H9 (cell line): ENCODE results near the gene PDHX. TPM values are rescaled to one million over a fixed set of nuclear protein-coding genes. Genes with fewer than 3 reads are reported as not detected.

ENCODE experiments used
- DNase-seq: peaks from one replicate; pipeline ENCODE4 v3.0.0-alpha.2; 2017
- H2AFZ ChIP-seq: one replicate; pipeline ENCODE4 v1.6.1; 2013; ENCODE audit warnings: mild to moderate bottlenecking, low read length, control low read depth, moderate library complexity
- H2AK5ac ChIP-seq: 2 replicates; pipeline ENCODE4 v1.6.1; 2013; ENCODE audit warnings: low read length, control low read depth, mixed read lengths; ENCODE audit not compliant: insufficient read length
- H2BK120ac ChIP-seq: one replicate; pipeline ENCODE4 v1.6.1; 2013; ENCODE audit warnings: low read depth, mild to moderate bottlenecking, low read length, control low read depth, inconsistent platforms; ENCODE audit not compliant: poor library complexity, severe bottlenecking
- H2BK12ac ChIP-seq: 2 replicates; pipeline ENCODE4 v1.6.1; 2013; ENCODE audit warnings: low read length, control low read depth, mixed read lengths, low read depth; ENCODE audit not compliant: insufficient read length
- H2BK15ac ChIP-seq: 2 replicates; pipeline ENCODE4 v1.6.1; 2013; ENCODE audit warnings: low read depth, low read length, control low read depth
- H2BK20ac ChIP-seq: one replicate; pipeline ENCODE4 v1.6.1; 2013; ENCODE audit warnings: low read depth, mild to moderate bottlenecking, low read length, control low read depth, inconsistent platforms; ENCODE audit not compliant: poor library complexity, severe bottlenecking
- H2BK5ac ChIP-seq: 2 replicates; pipeline ENCODE4 v1.6.1; 2013; ENCODE audit warnings: low read length, control low read depth, mixed read lengths; ENCODE audit not compliant: insufficient read length
- H3K14ac ChIP-seq: 2 replicates; pipeline ENCODE4 v1.6.1; 2013; ENCODE audit warnings: low read length, control low read depth; ENCODE audit not compliant: insufficient read depth
- H3K18ac ChIP-seq: 2 replicates; pipeline ENCODE4 v1.6.1; 2013; ENCODE audit warnings: low read depth, mild to moderate bottlenecking, mixed read lengths, low read length, control low read depth; ENCODE audit not compliant: insufficient read length
- H3K23ac ChIP-seq: 2 replicates; pipeline ENCODE4 v1.6.1; 2013; ENCODE audit warnings: low read length, control low read depth, mixed read lengths, low read depth; ENCODE audit not compliant: insufficient read length
- H3K23me2 ChIP-seq: 2 replicates; pipeline ENCODE4 v1.6.1; 2013; ENCODE audit warnings: low read depth, mild to moderate bottlenecking, mixed read lengths, low read length, control low read depth; ENCODE audit not compliant: insufficient read length, poor library complexity, severe bottlenecking
- H3K27ac ChIP-seq: 2 replicates; pipeline ENCODE4 v1.5.1; 2013; ENCODE audit warnings: low read length, control low read depth, mixed read lengths, low read depth; ENCODE audit not compliant: insufficient read length
- H3K27me3 ChIP-seq: 2 replicates; pipeline ENCODE4 v1.6.1; 2013; ENCODE audit warnings: low read length, control low read depth, inconsistent platforms; ENCODE audit not compliant: insufficient read depth
- H3K4ac ChIP-seq: 2 replicates; pipeline ENCODE4 v1.6.1; 2013; ENCODE audit warnings: low read depth, mild to moderate bottlenecking, control low read depth, inconsistent platforms, low read length, moderate library complexity
- H3K4me1 ChIP-seq: 2 replicates; pipeline ENCODE4 v1.6.1; 2013; ENCODE audit warnings: low read length, control low read depth, inconsistent platforms; ENCODE audit not compliant: insufficient read depth
- H3K4me2 ChIP-seq: 2 replicates; pipeline ENCODE4 v1.6.1; 2013; ENCODE audit warnings: low read length, control low read depth, mixed read lengths; ENCODE audit not compliant: insufficient read length, insufficient read depth
- H3K56ac ChIP-seq: 2 replicates; pipeline ENCODE4 v1.6.1; 2013; ENCODE audit warnings: low read depth, mild to moderate bottlenecking, mixed read lengths, low read length, control low read depth; ENCODE audit not compliant: insufficient read length
- H3K79me1 ChIP-seq: 2 replicates; pipeline ENCODE4 v1.6.1; 2013; ENCODE audit warnings: low read depth, mild to moderate bottlenecking, moderate library complexity, low read length, control low read depth, inconsistent platforms; ENCODE audit not compliant: insufficient read depth, poor library complexity, severe bottlenecking
- H3K79me2 ChIP-seq: 2 replicates; pipeline ENCODE4 v1.6.1; 2013; ENCODE audit warnings: low read length, control low read depth, inconsistent platforms; ENCODE audit not compliant: insufficient read depth
- H3K9ac ChIP-seq: 2 replicates; pipeline ENCODE4 v1.6.1; 2013; ENCODE audit warnings: low read length, control low read depth, mixed read lengths; ENCODE audit not compliant: insufficient read length; ENCODE audit errors: extremely low read depth
- H3K9me3 ChIP-seq: one replicate; pipeline ENCODE4 v1.6.1; 2013; ENCODE audit warnings: low read depth, low read length, inconsistent platforms; ENCODE audit not compliant: control insufficient read depth
- H3T11ph ChIP-seq: one replicate; pipeline ENCODE4 v1.6.1; 2013; ENCODE audit warnings: mild to moderate bottlenecking, low read length, control low read depth, inconsistent platforms
- H4K20me1 ChIP-seq: one replicate; pipeline ENCODE4 v1.6.1; 2013; ENCODE audit not compliant: control insufficient read depth, insufficient read length, insufficient read depth
- H4K5ac ChIP-seq: 2 replicates; pipeline ENCODE4 v1.6.1; 2013; ENCODE audit warnings: low read depth, mild to moderate bottlenecking, mixed read lengths, low read length, control low read depth; ENCODE audit not compliant: insufficient read length
- H4K8ac ChIP-seq: replicated peaks from 2 replicates; pipeline ENCODE4 v1.6.1; 2013; ENCODE audit warnings: low read length, control low read depth, mixed read lengths, low read depth; ENCODE audit not compliant: insufficient read length
- H4K91ac ChIP-seq: 2 replicates; pipeline ENCODE4 v1.6.1; 2013; ENCODE audit warnings: low read depth, mild to moderate bottlenecking, moderate library complexity, mixed read lengths, low read length, control low read depth; ENCODE audit not compliant: insufficient read length
- H3K27ac Mint-ChIP-seq, 3 experiments: 2 replicates in 2 of 3; 3 replicates in 1 of 3; pipeline ENCODE4 v1.8.0; 2020 to 2021; ENCODE audit warnings: mixed read lengths in 3 of 3, mild to moderate bottlenecking in 1 of 3, moderate library complexity in 1 of 3
- H3K27me3 Mint-ChIP-seq: 2 replicates; pipeline ENCODE4 v1.8.0; 2021; ENCODE audit warnings: low read depth, mild to moderate bottlenecking, moderate library complexity, mixed read lengths
- H3K36me3 Mint-ChIP-seq, 3 experiments: 2 replicates in 2 of 3; 3 replicates in 1 of 3; pipeline ENCODE4 v1.8.0; 2020 to 2021; ENCODE audit warnings: low read depth in 3 of 3, mixed read lengths in 3 of 3; ENCODE audit not compliant: insufficient read depth in 1 of 3
- H3K4me1 Mint-ChIP-seq, 2 experiments: 2 replicates each; pipeline ENCODE4 v1.8.0; 2020; ENCODE audit warnings: mixed read lengths in 2 of 2
- H3K4me3 Mint-ChIP-seq, 2 experiments: 2 replicates in 1 of 2; 3 replicates in 1 of 2; pipeline ENCODE4 v1.8.0; 2020 to 2021; ENCODE audit warnings: mild to moderate bottlenecking in 2 of 2, mixed read lengths in 2 of 2, moderate library complexity in 1 of 2
- H3K9me3 Mint-ChIP-seq, 2 experiments: 2 replicates in 1 of 2; 3 replicates in 1 of 2; pipeline ENCODE4 v1.8.0; 2020; ENCODE audit warnings: mild to moderate bottlenecking in 2 of 2, mixed read lengths in 2 of 2, moderate library complexity in 1 of 2
- WGBS: extraction: QIAGEN DNeasy Blood & Tissue Kit; methylation state at CpG from one replicate; pipeline ENCODE4 v1.1.7; 2013; ENCODE audit warnings: missing lambda C conversion rate, low lambda C conversion rate, mixed read lengths; ENCODE audit not compliant: insufficient read length; ENCODE audit errors: extremely low coverage; 5-methylcytosine and 5-hydroxymethylcytosine counted together
- total RNA-seq: library from RNA; stranded (reverse); gene quantifications from 2 replicates; pipeline ENCODE4 v1.2.1, GENCODE V29; 2021
- TF ChIP-seq, protein P1 (sequence below): fragments of 200-600 bp; sonication (generic); conservative IDR thresholded peaks from 3 replicates; pipeline ENCODE4 v1.8.0; 2021; ENCODE audit warnings: antibody characterized with exemption, mild to moderate bottlenecking

PDHX gene
- total RNA-seq, 1 experiment from 2014 or later, result 40.1 TPM

- Histone ChIP-seq H2BK12ac (no peak overlapping the region), H3K23me2 (no peaks in the 10 kb centered on the region), H2BK15ac (no peak overlapping the region), H3K79me1 (no peaks in the 10 kb centered on the region), H3K27ac (no peak overlapping the region), H2BK120ac (no peak overlapping the region), H3K4me2 (no peak overlapping the region), H3K23ac (no peak overlapping the region), H3K9me3 (no peaks in the 10 kb centered on the region), H4K91ac (no peak overlapping the region), H2AK5ac (no peak overlapping the region), H4K5ac (no peak overlapping the region), H3T11ph (no peak overlapping the region), H3K79me2 (no peaks in the 10 kb centered on the region; the same call in 1 of the 2 replicates), H4K8ac (no peak overlapping the region), H2AFZ (no peak overlapping the region), H2BK5ac (no peak overlapping the region), H3K4ac (no peak overlapping the region), H3K14ac (no peak overlapping the region), H3K4me1 (no peaks in the 10 kb centered on the region), H3K18ac (no peak overlapping the region), H4K20me1 (no peaks in the 10 kb centered on the region), H2BK20ac (no peak overlapping the region), H3K56ac (no peak overlapping the region), H3K27me3 (no peaks in the 10 kb centered on the region), H3K9ac (no peak overlapping the region)
- TF ChIP-seq, protein P1, sequence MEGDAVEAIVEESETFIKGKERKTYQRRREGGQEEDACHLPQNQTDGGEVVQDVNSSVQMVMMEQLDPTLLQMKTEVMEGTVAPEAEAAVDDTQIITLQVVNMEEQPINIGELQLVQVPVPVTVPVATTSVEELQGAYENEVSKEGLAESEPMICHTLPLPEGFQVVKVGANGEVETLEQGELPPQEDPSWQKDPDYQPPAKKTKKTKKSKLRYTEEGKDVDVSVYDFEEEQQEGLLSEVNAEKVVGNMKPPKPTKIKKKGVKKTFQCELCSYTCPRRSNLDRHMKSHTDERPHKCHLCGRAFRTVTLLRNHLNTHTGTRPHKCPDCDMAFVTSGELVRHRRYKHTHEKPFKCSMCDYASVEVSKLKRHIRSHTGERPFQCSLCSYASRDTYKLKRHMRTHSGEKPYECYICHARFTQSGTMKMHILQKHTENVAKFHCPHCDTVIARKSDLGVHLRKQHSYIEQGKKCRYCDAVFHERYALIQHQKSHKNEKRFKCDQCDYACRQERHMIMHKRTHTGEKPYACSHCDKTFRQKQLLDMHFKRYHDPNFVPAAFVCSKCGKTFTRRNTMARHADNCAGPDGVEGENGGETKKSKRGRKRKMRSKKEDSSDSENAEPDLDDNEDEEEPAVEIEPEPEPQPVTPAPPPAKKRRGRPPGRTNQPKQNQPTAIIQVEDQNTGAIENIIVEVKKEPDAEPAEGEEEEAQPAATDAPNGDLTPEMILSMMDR, result no peak
- WGBS, result no CpG with 5 or more reads among the region's 3 CpGs
- no peak for DNase-seq
- no peak overlapping the region for H3K4me3 Mint-ChIP-seq
- no peaks in the 10 kb centered on the region for H3K4me1 Mint-ChIP-seq
- peaks cover 2% of the 10 kb centered on the region; the same call in 1 of the 2 replicates for H3K27me3 Mint-ChIP-seq
- H3K9me3 Mint-ChIP-seq, result no peaks in the 10 kb centered on the region
- no peaks in the 10 kb centered on the region; a peak in 2 of 7 replicates for H3K36me3 Mint-ChIP-seq
- H3K27ac Mint-ChIP-seq, result no peak overlapping the region
Measured at GRCh38 chr11:35042913-35043312, 126.5 kb downstream of the PDHX start.
